A172 (cell line): ENCODE results near the gene PLCD4. TPM values are rescaled to one million over a fixed set of nuclear protein-coding genes. Genes with fewer than 3 reads are reported as not detected.

Experiments used
- DNase-seq: peaks from one replicate; pipeline ENCODE4 v3.0.0-alpha.2; 2015; ENCODE audit warnings: low spot score
- total RNA-seq: library from RNA; depleted of rRNA; stranded (reverse); fragments of >200 nt; shearing (Covaris generic); gene quantifications from 2 replicates; pipeline ENCODE4 v1.2.3, GENCODE V29; 2014; rRNA removed

PLCD4 gene
- total RNA-seq, 1 experiment from 2014 or later = 6.9 TPM

GRCh38 chr2:218664653-218665052, 57.0 kb downstream of the PLCD4 start:
- no peak for DNase-seq

DNA sequence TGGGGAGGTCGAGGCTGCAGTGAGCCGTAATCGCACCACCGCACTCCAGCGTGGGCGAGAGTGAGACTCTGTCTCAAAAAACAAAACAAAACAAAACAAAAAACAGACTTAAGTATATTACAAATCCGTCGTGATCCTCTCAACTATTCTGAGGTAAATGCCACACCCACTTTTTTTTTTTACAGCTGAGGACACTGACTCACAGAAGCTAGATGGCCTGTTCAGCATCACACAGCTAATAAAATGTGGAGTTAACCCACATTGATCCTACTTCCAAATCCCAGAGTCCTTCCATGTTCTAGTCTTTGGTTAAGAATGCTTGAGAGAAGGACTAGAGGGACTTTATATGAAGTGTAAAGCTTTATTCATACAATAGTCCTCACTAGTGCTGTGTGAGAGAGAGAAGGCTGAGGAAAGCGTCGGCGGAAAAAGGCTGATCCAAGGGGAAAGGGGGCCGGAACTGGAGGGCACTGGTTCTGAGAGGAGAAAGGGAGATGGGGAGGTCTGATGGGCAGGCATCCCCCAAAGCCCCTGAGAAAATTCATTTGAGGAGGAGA, 63.5 kb downstream of the PLCD4 start:
- DNase-seq = peak; percentile 30

DNA sequence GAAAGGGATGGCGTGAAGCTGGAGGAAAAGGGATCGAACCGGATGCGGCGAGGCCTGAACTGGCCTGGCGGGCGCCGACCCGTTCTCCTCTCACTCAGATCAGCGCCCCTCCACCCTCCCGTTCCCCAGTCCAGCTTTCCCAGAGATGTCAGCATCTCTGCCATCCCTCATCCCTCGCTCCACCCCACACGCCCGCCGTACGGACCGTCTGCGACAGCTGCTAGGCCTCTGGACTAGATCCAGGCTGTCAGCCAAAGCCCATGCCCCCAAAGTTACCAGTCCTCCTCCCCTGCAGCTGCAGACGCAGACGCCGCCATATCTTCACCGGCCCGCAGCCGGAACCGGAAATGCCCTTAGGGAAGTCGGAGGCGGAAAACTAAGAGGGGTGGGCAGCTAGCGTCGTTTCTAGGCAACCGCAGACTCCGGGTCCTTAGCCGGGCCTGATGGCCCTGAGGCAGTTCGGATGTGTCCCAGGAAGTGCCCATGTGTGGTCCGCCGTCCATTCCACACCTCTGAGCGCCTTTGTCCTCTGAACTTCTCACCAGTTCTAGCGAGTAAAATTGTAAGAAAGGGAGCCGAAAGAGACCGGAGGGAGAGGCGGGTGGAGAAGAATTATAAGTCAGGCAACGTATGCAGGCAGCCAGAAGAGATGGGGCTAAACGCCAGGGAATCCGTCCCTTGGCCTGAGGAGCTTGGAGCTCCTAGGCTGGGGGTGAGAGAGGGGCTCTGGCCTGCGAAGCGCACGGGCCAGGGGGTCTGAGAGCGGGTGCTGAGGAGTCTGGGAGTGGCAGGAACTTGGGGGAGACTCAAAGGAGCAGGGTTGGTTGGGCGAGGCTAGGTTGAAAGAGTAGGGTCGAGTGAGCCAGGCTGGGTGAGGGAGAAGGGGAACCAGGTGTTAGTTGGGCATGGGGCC, 64.2 kb downstream of the PLCD4 start, which contains the start of the genes RNF25 and STK36:
RNF25 (minus strand) TSS at position 349 of the 913 bp plus-strand sequence; CDS start at position 317, 32 bp downstream.
STK36 (plus strand) TSS at position 433 of the 913 bp plus-strand sequence. CDS start 744 bp downstream, outside the sequence.
- peak; percentile 94 for DNase-seq

GRCh38 chr2:218679119-218679518, 71.4 kb downstream of the PLCD4 start:
- peak; percentile 84 for DNase-seq

DNA sequence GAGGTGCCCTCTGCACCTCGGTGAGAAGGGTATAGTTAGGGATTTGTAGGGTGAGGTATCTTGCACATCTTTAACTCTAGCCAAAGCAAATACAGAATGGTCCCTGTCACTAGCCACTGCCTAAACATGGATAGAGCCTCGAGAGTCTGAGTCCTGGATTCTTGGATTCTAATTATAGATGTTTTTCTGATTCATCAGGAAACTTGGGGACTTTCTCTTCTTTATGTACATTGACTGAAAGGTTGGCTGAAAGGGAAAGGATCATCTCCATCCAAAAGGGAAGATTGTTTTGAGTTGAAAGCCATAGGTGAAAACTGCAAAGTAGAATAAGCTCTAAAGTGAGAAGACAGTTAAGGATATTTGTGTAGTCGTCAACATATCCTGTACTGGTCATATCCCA, 72.4 kb downstream of the PLCD4 start:
- no peak for DNase-seq

Other genes with a start within 250 kb of the PLCD4 start
- 0.19 TPM in 1 of 2 replicates, not detected in the other for gene SLC11A1, start 225.6 kb upstream of the PLCD4 start, total RNA-seq
- 44.9 and 65.3 TPM in 2 replicates for gene CTDSP1, start 208.0 kb upstream of the PLCD4 start, total RNA-seq
- not detected in 2 replicates for gene VIL1, start 188.8 kb upstream of the PLCD4 start, total RNA-seq
- 15.8 and 19.1 TPM in 2 replicates for gene USP37, start 39.5 kb upstream of the PLCD4 start, total RNA-seq
- gene CNOT9, start 39.1 kb upstream of the PLCD4 start, total RNA-seq = 99.4 and 114 TPM in 2 replicates
- 14.1 and 18.3 TPM in 2 replicates for gene ZNF142, start 51.7 kb downstream of the PLCD4 start, total RNA-seq
- gene BCS1L, start 51.8 kb downstream of the PLCD4 start, total RNA-seq = 38.9 and 40.7 TPM in 2 replicates
- gene RNF25, start 64.1 kb downstream of the PLCD4 start, total RNA-seq = 53.5 and 63.0 TPM in 2 replicates
- 29.5 and 33.0 TPM in 2 replicates for gene STK36, start 64.2 kb downstream of the PLCD4 start, total RNA-seq
- 11.0 and 12.4 TPM in 2 replicates for gene TTLL4, start 102.9 kb downstream of the PLCD4 start, total RNA-seq
- 0.07 TPM in 1 of 2 replicates, not detected in the other for gene CYP27A1, start 174.2 kb downstream of the PLCD4 start, total RNA-seq
- not detected in 2 replicates for gene PRKAG3, start 223.9 kb downstream of the PLCD4 start, total RNA-seq